ENCODE results near the gene THAP10. TPM values are rescaled to one million over a fixed set of nuclear protein-coding genes. Genes with fewer than 3 reads are reported as not detected.

Gene THAP10
- total RNA-seq, 1 donor from 2014 or later = 0.93 TPM

GRCh38 chr15:70854666-70854976, 37.6 kb downstream of the THAP10 start:
- DNase-seq (ENCODE audit: low spot score) (no peak), ATAC-seq (peak; percentile 22)

GRCh38 chr15:70853973-70854665, 38.1 kb downstream of the THAP10 start, which contains the start of gene LARP6:
Gene LARP6 (minus strand): TSS chr15:70854157. CDS start chr15:70854088, 69 bp downstream.
- no peak for DNase-seq (ENCODE audit: low spot score)
- ATAC-seq = peak; percentile 83

DNA sequence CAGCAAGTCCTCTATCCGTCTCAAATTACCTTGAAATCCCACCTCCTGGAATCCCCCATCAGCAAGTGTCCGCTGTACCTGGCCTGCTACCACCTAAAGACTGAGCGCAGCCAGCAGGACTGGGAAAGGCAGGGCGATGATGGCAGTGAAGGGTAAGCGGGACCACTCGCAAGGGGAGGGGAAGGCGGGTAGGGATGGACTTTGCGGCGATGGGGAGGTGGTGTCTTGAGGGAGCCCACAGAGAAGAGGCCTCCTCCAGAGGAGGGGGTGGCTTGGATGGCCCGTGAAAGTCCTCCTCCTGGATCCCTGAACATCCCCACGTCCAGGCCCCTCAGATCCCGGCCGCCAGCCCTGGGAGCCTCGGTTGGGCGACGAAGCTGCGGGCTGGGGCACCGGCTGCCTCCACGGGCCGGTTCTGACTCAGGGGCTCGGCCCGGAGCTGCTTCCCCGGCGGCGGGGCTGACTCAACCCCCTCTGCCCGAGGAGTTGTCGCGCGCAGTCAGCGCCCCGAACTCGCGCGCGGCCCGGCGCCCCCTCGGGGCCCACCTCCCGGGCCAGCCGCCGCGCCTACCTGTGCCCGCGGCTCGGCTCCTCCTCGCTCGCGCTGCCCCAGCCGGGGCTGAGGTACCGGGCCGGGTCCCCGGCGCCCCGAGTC, 38.8 kb downstream of the THAP10 start:
- DNase-seq (ENCODE audit: low spot score) (no peak), ATAC-seq (peak; percentile 55)

DNA sequence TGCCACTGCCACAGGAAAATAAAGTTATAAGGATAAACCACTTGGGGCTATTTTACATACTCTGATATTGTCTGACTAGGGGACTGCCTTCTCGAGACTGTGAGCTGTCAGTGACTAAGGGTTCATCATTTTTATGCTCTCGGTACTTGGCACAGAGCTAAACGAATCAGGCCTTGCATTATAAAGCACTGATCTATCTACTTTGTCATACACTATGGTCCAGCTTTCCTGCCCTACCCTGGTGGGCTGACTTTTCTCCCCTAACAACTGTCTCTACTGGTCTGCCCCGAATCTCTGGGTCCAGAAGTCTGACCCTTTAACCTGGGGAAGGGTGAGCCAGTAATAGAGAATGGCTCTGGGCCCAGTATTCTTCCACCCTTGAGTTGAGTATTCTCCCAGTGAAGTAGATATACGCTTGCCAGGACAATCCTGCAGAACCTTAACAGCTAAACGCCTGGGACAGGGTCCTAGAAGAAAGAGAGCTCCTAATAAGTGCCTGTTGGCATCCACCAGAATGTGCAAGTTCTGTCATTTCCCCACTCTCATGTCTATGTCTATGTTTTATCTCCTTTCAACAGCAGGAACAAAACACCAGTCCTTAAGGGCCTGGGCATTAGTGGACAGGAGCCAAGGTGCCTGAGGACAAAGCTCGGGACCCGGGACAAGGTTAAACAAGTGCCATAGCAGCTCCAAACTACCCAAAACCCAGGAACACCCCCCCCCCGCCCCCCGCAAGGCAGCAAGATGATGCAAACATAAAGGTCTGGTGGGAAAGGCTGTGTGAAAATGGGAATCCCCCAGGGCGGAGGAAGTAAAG, 39.5 kb downstream of the THAP10 start:
- ATAC-seq (no peak), DNase-seq (ENCODE audit: low spot score) (no peak)

- no peak for ATAC-seq
Measured at GRCh38 chr15:70851889-70852288, 40.3 kb downstream of the THAP10 start.

GRCh38 chr15:70845602-70846360, 46.5 kb downstream of the THAP10 start:
- DNase-seq (ENCODE audit: low spot score) (no peak), ATAC-seq (no peak)

More at GRCh38 chr15:70851889-70852288, 40.3 kb downstream of the THAP10 start:
- DNase-seq (ENCODE audit: low spot score) = no peak

DNA sequence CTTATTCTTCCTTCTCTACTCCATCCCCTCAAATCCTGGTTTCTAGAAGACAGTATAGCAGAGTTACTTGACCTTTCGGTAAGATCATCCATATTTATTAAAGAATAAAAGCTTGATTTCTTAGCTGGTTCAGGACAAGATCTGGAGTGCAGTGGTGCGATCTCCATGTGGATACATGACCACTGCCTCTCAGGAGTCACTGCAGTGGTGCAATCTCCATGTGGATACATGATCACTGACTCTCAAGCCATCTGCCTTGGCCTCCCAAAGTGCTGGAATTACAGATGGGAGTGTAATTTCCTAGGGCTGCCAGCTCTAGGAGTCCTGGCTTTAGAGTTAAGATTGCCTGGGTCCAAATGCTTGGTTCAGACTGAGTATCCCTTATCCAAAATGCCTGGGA, 54.8 kb downstream of the THAP10 start:
- DNase-seq (ENCODE audit: low spot score) (no peak), ATAC-seq (no peak)

DNA sequence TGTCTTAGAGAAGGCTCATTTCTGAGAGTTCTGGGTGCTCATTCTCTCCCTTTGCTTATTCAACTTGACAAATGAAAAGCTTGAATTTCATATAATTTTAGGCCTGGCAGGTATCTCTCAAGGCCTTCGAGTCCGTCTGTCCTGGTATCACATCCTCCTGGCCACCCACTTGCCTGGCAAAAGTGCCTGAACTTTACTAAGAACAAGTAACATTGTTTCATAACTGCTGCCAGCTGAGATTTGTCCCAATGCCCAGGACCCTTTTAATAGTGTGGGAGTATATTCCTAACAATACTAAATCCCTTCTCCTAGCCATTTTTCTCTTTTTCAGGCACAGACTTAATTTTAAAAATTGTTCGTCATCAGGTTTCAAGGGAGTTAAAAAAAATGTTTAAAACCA, 56.4 kb downstream of the THAP10 start:
- peak; percentile 19 for ATAC-seq
- no peak for DNase-seq (ENCODE audit: low spot score)

- ATAC-seq = peak; percentile 81
- peak; percentile 89 for DNase-seq (ENCODE audit: low spot score)
Measured at GRCh38 chr15:70835415-70835814, 56.8 kb downstream of the THAP10 start.

DNA sequence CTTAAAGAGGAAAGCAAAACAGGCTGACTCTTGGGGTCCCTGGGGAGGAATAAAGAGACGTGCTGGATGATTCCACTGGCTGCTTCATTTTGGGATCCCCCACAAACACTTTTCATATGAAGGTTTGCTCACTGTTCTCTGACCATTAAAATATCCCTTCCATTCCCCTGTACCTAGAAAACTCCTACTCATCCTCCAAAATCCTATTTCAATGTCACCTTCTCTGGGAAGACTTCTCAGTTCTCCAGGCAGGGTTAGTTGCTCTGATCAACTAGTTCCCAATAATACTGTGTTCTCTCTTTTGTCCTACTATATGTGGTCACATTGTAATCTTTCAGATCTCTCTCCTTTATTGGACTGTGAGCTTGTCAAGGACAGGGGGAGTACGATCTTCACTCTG, 57.2 kb downstream of the THAP10 start:
- no peak for DNase-seq (ENCODE audit: low spot score)

DNA sequence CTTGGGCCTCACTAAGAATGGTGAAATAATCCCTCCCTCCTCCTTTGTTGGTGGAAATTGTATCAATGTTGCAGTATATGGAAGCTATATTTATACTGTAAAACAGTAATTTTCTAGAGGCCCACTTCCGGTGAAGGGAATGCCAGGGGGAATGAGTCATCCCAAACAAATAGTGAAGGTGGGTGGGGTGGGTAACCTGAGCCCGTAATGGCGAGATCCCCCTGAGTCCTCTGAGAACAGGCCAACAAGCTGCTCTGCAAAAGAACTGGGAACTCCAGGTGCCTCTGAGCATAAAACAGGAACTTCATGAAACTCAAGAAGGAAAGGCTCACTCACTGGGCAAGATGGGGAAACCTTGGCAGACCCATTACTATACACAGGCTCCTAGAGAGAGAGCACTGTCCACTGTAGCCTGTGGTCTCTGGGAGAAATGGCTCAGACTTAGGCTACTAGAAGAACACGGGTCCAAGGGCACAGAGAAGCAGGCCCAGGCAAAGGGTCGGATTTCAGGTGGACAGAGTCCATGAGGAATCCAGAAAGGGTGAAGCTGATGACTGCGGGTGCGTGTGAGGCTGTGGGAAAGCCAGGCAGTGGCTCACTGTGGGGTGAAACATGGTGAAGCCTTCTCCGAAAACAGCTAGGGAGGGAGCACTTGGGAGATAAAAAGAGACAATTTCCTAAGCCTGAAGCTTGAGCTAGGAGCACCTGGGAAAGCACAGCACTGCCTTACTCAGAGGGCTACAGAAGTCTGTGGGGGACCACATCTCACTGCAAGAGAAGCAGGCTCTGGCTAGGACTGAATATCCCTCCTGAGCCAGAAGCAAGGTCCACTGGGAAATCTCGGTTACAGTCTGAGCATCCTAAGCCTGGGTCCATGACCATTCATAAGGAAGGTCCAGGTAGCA, 58.1 kb downstream of the THAP10 start:
- DNase-seq (ENCODE audit: low spot score) (no peak), ATAC-seq (no peak)

More for the DNA sequence above, 57.2 kb downstream of the THAP10 start:
- ATAC-seq = no peak

- ATAC-seq (no peak), DNase-seq (ENCODE audit: low spot score) (no peak)
Measured at GRCh38 chr15:70833422-70833821, 58.8 kb downstream of the THAP10 start.

GRCh38 chr15:70832176-70832575, 60.1 kb downstream of the THAP10 start:
- no peak for DNase-seq (ENCODE audit: low spot score)
- ATAC-seq = no peak

Other genes with a start within 250 kb of the THAP10 start
- gene UACA, start 128.9 kb downstream of the THAP10 start, total RNA-seq = 13.7 TPM
- 1.9 TPM for gene LARP6, start 38.3 kb downstream of the THAP10 start, total RNA-seq
- gene LRRC49, start 393 bp upstream of the THAP10 start, total RNA-seq = 0.25 TPM
- gene THSD4, start 223.0 kb upstream of the THAP10 start, total RNA-seq = 19.5 TPM